H1 (cell line): Measurements from ENCODE around the gene EML4. TPM values are rescaled to one million over a fixed set of nuclear protein-coding genes. Genes with fewer than 3 reads are reported as not detected.

Experiments used
- POLR2A ChIP-seq, 2 experiments: IDR thresholded peaks; 1 replicate in 1 of 2; 2 replicates in 1 of 2; pipeline ENCODE4 v1.6.1; 2011; ENCODE audit warnings: low read depth in 2 of 2, low read length in 2 of 2, mild to moderate bottlenecking in 2 of 2; ENCODE audit errors: control extremely low read depth in 1 of 2
- RXRA ChIP-seq: IDR thresholded peaks from 2 replicates; pipeline ENCODE4 v1.6.1; 2011; ENCODE audit warnings: low read depth, mild to moderate bottlenecking, low read length, moderate library complexity; ENCODE audit not compliant: insufficient read depth
- SUZ12 ChIP-seq: fragments of 200-600 bp; sonication (generic); IDR thresholded peaks from 2 replicates; pipeline ENCODE4 v1.6.1; 2012; ENCODE audit warnings: mild to moderate bottlenecking, inconsistent platforms, low read length, moderate library complexity, mixed read lengths
- TAF1 ChIP-seq: IDR thresholded peaks from 2 replicates; pipeline ENCODE4 v1.6.1; 2011; ENCODE audit warnings: mild to moderate bottlenecking, low read depth, low read length
- ZNF274 ChIP-seq: IDR thresholded peaks from 2 replicates; pipeline ENCODE4 v1.7.0; 2012; ENCODE audit warnings: low read length, borderline replicate concordance; ENCODE audit errors: extremely low read depth
- polyA plus RNA-seq, 7 experiments: library from polyadenylated mRNA; depleted of rRNA in 3 of 7; stranded (reverse) in 5 of 7; unstranded in 2 of 7; fragments of >200 nt in 5 of 7; fragments of 200-250 nt in 2 of 7; gene quantifications; 1 replicate in 5 of 7; 2 replicates in 1 of 7; 4 replicates in 1 of 7; pipeline versions ENCODE4 v1.2.1 to v1.2.3, GENCODE V29; 2011 to 2013; ENCODE audit warnings: missing spikeins in 2 of 7, mixed read lengths in 2 of 7
- total RNA-seq: library from RNA; stranded (reverse); fragmentation: NEBNext Ultra II Directional; extraction: Animal tissue kit (Norgen Biotek cat#: 25700); gene quantifications from 2 replicates; pipeline ENCODE4 v1.2.1, GENCODE V29; 2021

Gene EML4
- total and polyA plus RNA-seq, 2 of the 8 experiments (the other 6 are each of a cell fraction or from before 2014, with no cell fraction given), result 50.1 to 104 TPM

DNA sequence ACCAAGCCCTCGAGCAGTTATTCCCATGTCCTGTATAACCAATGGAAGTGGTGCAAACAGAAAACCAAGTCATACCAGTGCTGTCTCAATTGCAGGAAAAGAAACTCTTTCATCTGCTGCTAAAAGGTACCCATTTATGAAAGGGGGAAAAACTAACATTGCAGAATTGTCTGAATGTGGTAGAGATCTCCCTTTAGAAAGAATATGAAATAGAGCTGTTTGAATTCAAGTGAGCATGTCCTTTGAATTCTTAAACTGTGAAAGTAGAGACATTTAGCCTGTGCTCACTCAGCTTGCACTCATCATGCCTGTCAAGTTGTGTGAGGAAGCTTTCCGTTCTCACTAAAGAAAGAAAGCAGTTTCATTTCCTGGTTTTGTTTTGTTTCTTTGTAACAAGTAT lies 87.4 kb downstream of the EML4 start (continued):
- TF ChIP-seq RXRA, result no peak
- TF ChIP-seq ZNF274, result no peak
- no peak for TF ChIP-seq POLR2A (IDR thresholded peaks at IDR 0.05; ENCODE audit: control extremely low read depth in 1 of 2, low read depth in 2 of 2, low read length in 2 of 2)
- TF ChIP-seq TAF1, result no peak
- no peak for TF ChIP-seq SUZ12
